Measurements from ENCODE around the gene SH3BP1.
A peak's percentile ranks its signal among the peaks of the same experiment; 100 is the strongest.
"Not testable (repeated sequence)": the region's sequence is repeated elsewhere in the genome, so short reads cannot be mapped to it uniquely, and the experiment has no call there.

The SH3BP1 gene

GRCh38 chr22:37684803-37685615 is 45.5 kb downstream of the SH3BP1 start:
- DNase-seq, result no peak

GRCh38 chr22:37686002-37686982 is 46.8 kb downstream of the SH3BP1 start, which contains the start of gene NOL12:
Gene NOL12 (plus strand): TSS chr22:37686343. CDS start chr22:37686393, 50 bp downstream.
- peak; percentile 69 for DNase-seq

- DNase-seq, result no peak
Observed at GRCh38 chr22:37690407-37690806, 50.9 kb downstream of the SH3BP1 start.

- DNase-seq, result no peak
Observed at GRCh38 chr22:37690901-37691504, 51.5 kb downstream of the SH3BP1 start.

- no peak for DNase-seq
Observed at GRCh38 chr22:37692627-37693285, 53.3 kb downstream of the SH3BP1 start.

GRCh38 chr22:37694131-37694530 is 54.7 kb downstream of the SH3BP1 start:
- not testable (repeated sequence) for DNase-seq

GRCh38 chr22:37696260-37696656 is 56.8 kb downstream of the SH3BP1 start:
- not testable (repeated sequence) for DNase-seq

- DNase-seq, result peak; percentile 96
Observed at GRCh38 chr22:37696657-37697537, 57.4 kb downstream of the SH3BP1 start, which contains the start of gene TRIOBP. Gene TRIOBP (plus strand): TSS chr22:37697048. CDS start chr22:37701366, 4,318 bp downstream.

GRCh38 chr22:37697538-37697835 is 58.0 kb downstream of the SH3BP1 start:
- DNase-seq, result no peak

- DNase-seq, result no peak
Observed at GRCh38 chr22:37701141-37701786, 61.8 kb downstream of the SH3BP1 start.

- no peak for DNase-seq
Observed at GRCh38 chr22:37703906-37704305, 64.4 kb downstream of the SH3BP1 start.

GRCh38 chr22:37704645-37705044 is 65.2 kb downstream of the SH3BP1 start:
- DNase-seq, result no peak

- no peak for DNase-seq
Observed at GRCh38 chr22:37705205-37705604, 65.7 kb downstream of the SH3BP1 start.
